GM21619 (cell line): Measurements from ENCODE around the gene TOGARAM2.
"Not testable (repeated sequence)": the region's sequence is repeated elsewhere in the genome, so short reads cannot be mapped to it uniquely, and the experiment has no call there.

Experiments used
- ATAC-seq: cut with Tn5 transposase; IDR thresholded peaks from one replicate; pipeline ENCODE4 v1.9.1; 2021; ENCODE audit not compliant: unreplicated experiment

Gene TOGARAM2

DNA sequence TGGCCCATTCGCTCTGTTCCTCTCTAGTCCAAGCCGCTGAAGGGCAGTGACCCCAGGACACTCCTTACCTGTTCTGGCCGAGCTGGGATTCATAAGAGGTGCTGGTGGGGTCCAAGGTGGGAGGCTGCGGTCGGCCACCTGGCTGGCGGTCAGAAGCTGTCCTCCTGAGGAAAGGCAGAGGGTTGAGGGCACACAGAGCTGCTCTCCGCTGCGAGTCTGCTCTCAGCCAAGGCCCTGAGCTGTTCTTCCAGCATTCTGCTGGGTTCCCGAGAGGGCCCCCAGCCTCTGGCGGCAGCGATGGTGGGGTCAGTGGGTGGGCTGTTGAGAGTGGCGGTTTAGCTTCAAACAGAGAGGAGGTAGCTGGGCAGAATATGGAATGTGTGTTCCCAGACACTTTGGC lies 89.4 kb downstream of the TOGARAM2 start:
- no peak for ATAC-seq

GRCh38 chr2:29071032-29071975 lies 90.2 kb downstream of the TOGARAM2 start:
- ATAC-seq, result no peak

DNA sequence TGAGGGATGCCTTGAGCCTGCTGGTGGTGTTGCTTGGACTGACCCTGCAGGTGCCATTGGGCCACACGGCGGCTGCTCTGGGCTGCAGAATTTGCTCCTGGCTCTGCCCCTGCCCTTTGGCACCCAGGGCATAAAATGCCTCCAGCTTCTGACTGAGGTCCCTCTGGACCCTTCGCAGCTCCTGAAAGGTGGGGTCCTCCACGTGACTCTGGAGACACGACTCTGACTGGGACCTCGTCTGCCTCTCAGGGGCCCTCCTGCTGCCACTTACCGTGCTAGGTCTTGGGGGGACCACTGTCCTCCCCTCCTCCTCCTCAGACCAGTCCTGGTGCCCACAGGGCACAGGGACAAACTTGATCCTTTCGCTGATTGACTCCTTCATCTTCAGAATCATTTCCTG lies 91.2 kb downstream of the TOGARAM2 start:
- no peak for ATAC-seq

DNA sequence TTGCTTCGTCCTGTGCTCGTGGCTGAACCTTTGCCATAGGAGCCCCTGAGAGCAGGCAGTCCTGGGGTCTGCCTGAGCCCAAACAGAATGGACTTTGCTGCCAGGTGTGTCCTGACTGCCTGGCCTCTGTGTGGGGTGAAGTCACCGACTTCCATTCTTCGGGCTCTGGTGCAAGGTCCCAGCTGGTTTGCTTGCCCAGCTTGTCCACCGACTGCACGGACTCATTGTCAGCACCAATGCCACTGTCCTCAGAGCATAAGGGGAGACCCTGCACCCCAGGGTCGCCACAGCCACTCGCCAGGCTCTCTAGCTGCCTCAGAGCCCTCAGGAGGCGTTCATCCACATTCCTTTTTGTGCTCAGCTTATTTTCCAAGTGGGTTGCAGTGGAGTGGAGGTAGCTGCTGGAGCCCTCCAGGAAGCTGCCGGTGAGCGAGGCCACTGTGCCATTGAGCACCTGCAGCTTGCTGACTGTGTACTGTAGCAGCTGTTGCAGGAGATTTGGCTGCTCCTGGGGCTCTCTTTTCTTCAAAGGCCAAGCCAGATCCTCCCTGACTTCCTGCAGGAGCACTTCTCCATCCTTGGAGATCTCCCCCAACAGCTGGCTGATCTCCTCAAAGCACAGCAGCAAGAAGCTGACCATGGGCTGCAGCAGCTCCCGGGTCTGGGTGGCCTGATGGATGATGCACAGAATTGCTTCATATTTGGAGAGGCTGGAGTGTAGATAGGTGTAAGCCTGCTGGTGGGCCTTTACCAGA lies 92.0 kb downstream of the TOGARAM2 start:
- ATAC-seq, result no peak

GRCh38 chr2:29073933-29074332 lies 92.8 kb downstream of the TOGARAM2 start:
- no peak for ATAC-seq

DNA sequence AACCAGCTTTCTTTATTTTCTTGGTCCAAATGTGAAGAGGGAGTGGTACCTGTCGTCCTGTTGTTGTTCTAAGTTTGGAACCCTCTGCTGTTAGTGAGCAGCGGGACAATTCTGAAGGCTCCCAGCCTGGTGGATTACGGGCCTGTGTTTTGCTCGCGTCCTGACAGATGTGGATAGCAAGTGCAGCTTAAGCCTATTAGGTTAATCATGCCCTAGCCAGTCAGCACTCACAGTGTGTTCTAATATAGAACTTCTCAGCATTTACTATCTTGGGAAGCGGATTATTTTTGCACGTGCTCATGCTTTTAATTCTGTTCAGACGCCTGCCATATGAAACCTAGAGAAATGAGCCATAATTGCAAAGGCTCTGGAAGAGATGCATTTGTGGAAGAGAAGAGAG lies 93.3 kb downstream of the TOGARAM2 start, which contains the start of gene PCARE:
PCARE (minus strand) TSS at position 113 of the 400 bp plus-strand sequence. CDS start 262 bp downstream, outside the sequence.
- ATAC-seq, result no peak

GRCh38 chr2:29075894-29076705 lies 95.0 kb downstream of the TOGARAM2 start:
- no peak for ATAC-seq

GRCh38 chr2:29079887-29080286 lies 98.8 kb downstream of the TOGARAM2 start:
- ATAC-seq, result no peak

- ATAC-seq, result no peak
Measured at GRCh38 chr2:29080886-29081743, 100.0 kb downstream of the TOGARAM2 start.

DNA sequence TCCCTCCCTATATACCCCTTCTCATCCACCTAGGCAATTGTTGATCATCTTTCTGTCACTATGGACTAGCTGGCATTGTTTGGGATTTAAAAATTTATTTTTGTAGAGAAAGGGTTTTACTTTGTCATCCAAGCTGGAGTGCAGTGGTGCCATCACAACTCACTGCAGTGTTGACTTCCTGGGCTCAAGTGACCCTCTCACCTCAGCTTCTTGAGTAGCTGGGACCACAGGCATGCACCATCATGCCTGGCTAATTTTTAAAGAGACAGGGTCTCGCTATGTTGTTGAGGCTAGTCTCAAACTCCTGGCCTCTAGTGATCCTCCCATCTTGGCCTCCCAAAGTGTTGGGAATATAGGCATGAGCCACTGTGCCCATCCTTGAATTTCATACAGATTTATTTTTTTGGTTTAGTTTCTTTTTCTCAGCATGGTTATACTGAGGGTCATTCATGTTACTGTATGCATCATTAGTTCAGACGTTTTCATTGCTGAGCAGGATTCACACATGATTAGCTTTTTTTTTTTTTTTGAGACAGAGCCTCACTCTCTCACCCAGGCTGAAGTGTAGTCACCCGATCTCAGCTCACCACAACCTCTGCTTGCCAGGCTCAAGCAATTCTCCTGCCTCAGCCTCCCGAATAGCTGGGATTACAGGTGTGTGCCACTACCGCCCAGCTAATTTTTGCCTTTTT lies 101.9 kb downstream of the TOGARAM2 start:
- peak; percentile 78 for ATAC-seq

GRCh38 chr2:29084554-29084953 lies 103.5 kb downstream of the TOGARAM2 start:
- ATAC-seq, result no peak

- not testable (repeated sequence) for ATAC-seq
Measured at GRCh38 chr2:29090311-29090710, 109.2 kb downstream of the TOGARAM2 start.

DNA sequence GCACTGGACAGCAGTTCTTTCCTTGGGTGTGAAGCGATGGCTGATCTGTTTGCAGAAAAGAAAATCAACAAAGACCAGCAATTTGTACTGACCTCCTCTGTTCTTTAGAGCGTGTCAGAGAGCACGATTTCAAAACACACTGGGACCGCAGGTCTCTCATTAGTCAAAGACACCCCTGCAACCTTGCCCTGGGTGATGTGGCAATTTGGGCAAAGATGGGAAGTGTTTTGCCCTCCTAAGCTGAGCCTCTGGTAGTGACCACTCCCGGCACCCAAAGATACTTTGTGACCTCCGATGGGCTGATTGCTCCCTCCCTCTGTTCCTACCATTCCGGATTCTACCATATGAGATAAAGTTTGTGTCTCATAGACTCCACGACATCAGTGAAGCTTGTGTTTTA lies 115.9 kb downstream of the TOGARAM2 start:
- no peak for ATAC-seq

GRCh38 chr2:29097569-29097968 lies 116.5 kb downstream of the TOGARAM2 start:
- ATAC-seq, result no peak

DNA sequence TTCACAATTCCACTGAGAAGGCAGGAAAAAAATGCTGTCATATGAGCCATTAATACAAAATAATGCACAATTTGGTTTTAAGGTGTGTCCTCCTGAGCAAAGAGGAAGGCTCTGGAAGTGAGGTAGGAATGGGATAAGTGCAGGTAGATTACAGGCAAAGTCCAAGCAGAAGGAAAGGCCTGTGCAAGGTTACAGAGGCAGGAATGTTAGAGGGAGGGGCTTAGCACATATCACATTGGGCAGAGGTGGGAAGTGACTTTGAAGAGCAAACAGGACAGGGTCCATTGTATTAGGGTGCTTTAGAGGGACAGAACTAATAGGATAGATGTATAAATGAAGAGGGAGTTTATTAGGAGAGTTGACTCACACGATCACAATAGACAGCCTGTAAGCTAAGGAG lies 119.5 kb downstream of the TOGARAM2 start:
- no peak for ATAC-seq
